HG03039 (cell line): ENCODE measurements around the gene BTN3A1.

ENCODE experiments used
- ATAC-seq: cut with Tn5 transposase; IDR thresholded peaks from one replicate; pipeline ENCODE4 v1.9.1; 2021; ENCODE audit warnings: mild to moderate bottlenecking, moderate library complexity; ENCODE audit not compliant: unreplicated experiment

The BTN3A1 gene

DNA sequence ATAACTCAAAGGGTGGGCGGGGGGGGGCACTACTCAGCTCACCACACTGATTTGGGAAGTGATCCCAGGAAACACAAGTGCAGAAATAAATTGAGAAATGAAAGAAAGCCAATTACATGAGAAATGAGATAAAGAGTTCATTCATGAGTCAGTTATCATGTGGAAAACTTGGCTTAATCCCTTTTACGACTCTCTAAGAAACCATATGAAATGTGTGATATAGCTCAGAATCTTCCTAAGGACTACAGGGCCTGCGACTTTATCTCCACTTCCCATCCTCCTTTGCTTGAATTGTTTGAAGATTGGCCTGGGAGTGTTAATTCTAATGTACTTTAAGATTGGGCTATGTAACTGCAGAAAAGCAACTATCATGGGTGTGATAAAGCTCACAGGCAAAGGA, 22.8 kb upstream of the BTN3A1 start:
- ATAC-seq, result no peak

GRCh38 chr6:26379740-26380139, 22.3 kb upstream of the BTN3A1 start:
- ATAC-seq, result no peak

- ATAC-seq, result no peak
These were observed 21.8 kb upstream of the BTN3A1 start for GRCh38 chr6:26380256-26380655.

DNA sequence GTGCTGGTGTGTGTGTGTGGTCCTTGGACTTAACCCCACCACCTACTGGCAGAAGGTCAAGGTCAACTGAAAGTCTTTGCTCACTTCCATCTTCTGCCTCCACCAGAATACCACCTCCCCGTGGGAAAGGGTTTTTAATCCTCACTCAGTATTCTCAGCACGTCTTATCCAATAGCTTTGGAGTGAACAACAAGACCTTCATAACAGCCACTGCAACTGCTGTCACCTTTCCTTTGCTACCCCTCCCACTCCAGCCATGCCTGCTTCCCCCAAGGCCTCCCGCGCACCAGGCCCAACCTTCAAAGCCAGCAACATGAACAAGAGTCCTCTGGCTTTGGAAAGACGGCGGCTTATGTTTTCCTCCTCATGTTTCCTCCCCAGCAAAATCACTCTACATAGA, 20.0 kb upstream of the BTN3A1 start:
- no peak for ATAC-seq

DNA sequence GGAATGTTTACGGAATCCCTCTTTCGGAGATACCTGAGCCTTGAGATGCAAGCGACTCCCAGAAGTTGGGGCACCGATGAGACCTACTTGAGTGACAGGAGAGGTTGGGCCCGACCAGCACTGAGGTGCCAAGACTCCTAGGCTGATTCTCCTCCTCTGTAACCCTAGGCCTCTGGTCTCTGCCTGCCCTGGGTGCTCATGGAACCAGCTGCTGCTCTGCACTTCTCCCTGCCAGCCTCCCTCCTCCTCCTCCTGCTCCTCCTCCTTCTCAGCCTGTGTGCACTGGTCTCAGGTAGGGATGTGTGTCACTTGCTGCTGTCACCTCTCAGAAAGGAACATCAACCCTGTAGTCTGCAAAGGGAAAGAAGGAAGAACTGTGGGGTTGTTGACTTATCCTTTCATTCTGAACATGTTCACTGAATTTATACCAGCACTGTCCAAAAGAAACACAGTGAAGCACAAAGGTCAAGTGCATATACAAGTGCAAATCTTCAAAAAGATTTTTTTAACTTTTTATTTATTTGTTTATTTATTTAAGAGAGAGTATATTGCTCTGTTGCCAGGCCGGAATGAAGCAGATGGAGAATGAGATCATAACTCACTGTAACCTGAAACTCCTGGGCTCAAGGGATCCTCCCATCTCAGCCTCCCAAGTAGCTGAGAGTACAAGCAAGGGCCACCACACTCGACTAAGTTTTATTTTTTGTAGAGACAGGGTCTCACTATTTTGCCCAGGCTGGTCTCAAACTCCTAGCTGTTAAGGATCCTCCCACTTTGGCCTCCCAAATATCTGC, 18.3 kb upstream of the BTN3A1 start:
- no peak for ATAC-seq

DNA sequence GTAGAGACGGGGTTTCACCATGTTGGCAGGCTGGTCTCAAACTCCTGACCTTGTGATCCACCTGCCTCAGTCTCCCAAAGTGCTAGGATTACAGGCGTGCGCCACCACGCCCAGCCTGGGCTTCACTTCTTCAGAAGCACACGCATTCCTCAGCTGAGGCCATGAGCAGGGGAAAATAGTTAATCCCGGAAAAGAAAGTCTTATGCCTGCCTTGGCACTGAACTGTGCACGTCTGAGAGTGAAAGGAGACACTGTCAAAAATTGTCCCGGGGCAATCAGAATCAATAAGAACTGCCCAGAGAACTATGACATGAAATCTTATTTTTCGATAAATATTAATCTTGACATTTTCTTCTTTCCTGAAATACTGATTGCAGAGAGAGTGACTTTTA, 16.3 kb upstream of the BTN3A1 start:
- ATAC-seq, result no peak

DNA sequence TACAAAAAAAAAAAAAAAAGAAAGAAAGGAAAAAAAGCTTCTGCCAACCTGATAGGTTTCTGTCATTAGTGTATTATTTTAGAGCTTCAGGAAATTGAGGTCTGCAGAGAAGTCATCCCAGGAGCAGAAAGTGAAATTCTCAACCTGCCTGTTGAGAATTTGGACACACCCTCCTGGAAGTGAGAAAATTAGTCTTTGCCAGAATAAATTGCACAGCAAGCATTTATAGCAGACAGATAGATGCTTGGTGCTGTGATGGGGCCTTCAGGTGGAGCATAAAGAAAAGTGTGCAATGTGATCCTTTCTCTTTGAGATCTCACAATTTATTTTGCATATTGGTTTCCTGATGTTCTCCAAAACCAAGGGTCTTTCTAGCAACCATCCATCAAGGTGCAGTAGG, 14.5 kb upstream of the BTN3A1 start:
- no peak for ATAC-seq

DNA sequence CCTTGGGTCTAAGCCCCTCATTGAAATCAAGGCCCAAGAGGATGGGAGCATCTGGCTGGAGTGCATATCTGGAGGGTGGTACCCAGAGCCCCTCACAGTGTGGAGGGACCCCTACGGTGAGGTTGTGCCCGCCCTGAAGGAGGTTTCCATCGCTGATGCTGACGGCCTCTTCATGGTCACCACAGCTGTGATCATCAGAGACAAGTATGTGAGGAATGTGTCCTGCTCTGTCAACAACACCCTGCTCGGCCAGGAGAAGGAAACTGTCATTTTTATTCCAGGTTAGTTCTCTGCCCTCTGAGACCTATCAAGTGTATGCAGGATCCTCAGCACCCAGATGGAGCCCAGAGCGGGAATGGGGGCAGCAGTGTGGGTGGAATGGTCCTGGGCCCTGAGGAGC, 14.1 kb upstream of the BTN3A1 start:
- ATAC-seq, result no peak

GRCh38 chr6:26388441-26388840, 13.6 kb upstream of the BTN3A1 start:
- ATAC-seq, result no peak

DNA sequence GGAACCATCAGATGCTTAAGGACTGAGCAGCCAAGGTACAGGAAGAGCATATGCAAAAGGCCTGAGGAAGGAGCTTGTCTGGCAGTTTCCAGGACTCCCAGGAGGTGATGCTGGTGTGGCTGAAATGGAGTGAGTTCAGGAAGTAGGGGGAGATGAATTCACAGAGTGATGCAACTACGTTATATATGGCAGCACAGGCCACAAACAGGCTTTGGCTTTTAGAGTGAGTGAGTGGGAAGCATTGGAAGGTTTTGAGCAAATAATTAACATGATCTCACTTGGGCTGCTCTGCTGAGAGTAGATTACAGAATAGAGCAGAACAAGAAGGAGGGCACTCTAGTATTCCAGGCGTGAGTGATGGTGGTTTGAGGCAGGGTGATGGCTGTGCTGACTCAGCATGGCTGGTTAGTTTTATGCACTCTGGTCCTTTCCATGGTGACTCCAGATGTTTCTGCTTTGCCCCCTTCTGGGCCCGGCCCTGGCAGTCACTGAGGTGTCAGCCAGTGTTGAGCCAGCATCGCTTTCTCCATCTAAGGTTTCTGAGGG, 12.7 kb upstream of the BTN3A1 start:
- ATAC-seq, result no peak

GRCh38 chr6:26390531-26390930, 11.5 kb upstream of the BTN3A1 start:
- no peak for ATAC-seq

- ATAC-seq, result no peak
These were observed 9.0 kb upstream of the BTN3A1 start for GRCh38 chr6:26392932-26393636.

DNA sequence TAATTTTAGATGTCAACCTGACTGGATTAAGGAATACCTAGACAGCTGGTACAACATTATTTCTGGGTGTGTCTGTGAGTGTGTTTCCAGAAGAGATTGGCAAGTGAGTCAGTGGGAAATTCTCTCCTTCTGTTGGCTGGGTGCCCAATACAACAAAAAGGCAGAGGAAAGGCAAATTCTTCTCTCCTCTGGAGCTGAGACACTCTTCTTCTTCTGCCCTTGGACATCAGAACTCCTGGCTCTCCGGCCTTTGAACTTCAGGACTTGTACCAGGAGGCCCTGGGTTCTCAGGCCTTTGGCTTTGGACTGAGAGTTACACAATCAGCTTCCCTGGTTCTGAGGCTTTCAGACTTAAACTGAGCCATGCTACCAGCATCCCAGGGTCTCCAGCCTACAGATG, 7.8 kb upstream of the BTN3A1 start:
- no peak for ATAC-seq

- ATAC-seq, result no peak
These were observed 3.5 kb upstream of the BTN3A1 start for GRCh38 chr6:26398555-26398954.

DNA sequence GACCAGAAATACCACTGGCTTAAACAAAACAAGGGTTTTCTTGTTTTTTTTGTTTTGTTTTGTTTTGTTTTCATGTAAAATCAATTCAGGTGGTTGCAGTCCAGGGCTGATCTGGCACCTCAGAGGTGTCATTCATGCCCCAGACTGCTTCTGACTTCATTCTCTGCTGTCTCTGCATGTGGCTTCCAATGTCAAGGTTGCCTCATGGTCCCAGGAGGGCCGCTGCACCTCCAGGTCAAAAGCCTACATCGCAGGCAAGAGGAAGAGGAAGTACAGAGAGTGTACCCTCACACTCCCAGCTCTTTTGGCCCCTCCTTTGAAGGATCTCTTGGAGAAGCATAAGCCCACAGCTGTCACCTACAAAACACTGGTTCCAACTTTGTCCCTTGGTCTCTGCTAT, 1.4 kb upstream of the BTN3A1 start:
- ATAC-seq, result no peak

- ATAC-seq, result no peak
These were observed 587 bp upstream of the BTN3A1 start for GRCh38 chr6:26401389-26401986.

DNA sequence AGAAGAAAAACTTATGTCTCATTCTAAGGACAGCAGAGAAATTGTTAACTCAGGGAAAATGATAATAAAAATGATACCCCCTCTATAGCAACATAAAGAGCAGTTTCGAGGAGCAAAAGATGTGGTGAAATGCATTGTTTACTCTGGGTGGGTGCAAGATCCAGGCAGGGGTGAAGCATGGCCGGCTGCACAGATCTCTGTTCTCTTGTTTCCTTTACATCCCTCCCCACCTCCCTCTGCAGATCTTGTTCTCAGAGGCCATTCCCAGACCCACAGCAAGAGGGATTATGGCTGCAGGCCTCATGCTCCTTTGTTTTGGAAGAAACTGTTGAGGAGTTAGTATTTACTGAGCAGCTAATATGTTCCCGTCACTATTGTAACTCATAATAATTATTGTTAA, 1.8 kb downstream of the BTN3A1 start:
- ATAC-seq, result no peak

GRCh38 chr6:26404546-26404945, 2.5 kb downstream of the BTN3A1 start:
- no peak for ATAC-seq

- no peak for ATAC-seq
These were observed 7.0 kb downstream of the BTN3A1 start for GRCh38 chr6:26408828-26409730.

DNA sequence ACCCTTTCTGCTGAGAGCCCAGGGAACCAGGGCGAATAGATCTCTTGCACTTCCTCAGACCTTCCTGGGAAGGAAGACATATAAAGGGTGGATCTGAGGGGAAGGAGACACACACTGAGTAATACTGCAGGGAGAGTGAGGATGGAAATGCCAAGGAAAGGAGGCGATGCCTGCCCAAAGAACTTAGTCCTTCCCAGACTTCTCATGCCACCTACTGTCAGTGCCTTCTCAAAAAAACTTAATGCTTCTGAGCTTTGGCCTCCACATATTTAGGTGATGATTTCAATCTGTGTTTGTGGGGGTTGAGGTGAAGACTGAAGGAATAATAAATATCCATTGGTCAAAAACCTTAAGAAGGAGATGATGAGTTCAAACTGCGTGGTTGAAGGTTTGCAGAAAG, 9.7 kb downstream of the BTN3A1 start:
- no peak for ATAC-seq

DNA sequence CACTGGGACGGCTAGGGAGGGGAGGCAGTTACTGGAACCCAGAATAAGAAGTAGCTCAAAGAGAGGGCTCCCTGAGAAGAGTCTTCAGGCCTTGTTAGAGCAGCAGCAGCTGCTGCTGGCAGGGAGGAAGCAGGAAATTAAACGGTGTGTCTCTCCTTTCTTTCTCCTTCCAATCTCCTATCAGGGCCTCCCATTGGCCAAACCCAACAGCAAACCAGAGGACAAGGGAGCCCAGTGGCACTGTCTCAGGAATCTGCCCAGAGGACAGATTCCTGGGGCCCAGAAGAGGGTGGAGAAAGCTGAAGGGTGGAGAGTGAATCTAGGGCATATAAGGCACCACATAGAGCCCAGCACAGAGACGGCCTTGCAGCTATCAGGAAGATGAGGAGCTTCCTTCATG, 10.2 kb downstream of the BTN3A1 start:
- no peak for ATAC-seq
